ENCODE data around the gene KCP. TPM values are rescaled to one million over a fixed set of nuclear protein-coding genes. Genes with fewer than 3 reads are reported as not detected.

The KCP gene
- polyA plus RNA-seq, 1 donor from 2014 or later: 0.31 TPM

DNA sequence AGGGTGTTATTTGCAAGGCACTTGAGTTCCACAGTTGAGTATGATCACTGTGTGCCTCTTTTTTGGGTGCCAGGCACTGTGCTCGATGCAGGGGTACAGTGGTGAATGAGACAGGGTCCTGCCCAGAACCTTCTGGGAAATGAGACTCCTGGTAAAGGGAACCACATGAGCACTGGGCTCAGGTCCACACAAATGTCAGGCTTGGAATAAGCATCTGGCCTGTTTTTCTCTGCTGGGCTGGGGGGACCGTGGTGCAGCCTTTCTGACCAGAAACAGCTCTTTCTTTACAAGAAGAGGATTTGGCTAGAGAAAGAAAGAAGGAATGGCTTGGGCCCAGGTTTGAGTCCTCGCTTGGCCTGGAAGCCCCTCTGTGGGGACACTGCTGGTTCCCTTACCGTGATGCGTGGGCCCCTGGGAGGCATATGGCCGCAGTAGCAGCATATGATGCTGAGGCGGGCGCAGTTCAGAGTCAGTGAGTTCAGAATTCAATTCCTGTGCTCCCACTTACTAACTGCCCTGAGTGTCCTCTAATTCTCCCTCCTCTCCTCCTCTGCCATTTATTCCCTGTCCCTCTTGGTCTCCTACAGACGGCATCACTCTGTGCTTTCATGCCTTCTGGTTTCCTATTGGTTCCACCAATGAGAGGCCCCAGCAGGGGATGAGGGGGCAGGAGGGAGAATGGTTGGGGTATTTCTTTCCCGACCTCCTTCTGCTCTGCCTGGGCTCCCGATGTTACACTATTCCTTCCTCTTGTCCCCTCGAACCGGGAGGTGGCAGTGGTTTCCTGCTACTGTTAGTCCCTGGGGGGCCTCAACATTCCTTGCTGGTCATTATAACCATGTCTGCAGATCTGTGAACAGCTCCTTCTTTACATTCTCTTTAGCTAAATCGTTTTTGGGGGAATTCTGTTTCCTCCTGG is 9.6 kb upstream of the KCP start:
- Histone ChIP-seq H3K9me3 (ENCODE audit: low read length) (no peaks in the 10 kb centered on the region), H3K79me2 (replicated peaks; ENCODE audit: insufficient read depth, low read length) (no peaks in the 10 kb centered on the region), H3F3A (ENCODE audit: insufficient read depth, low read length, poor library complexity, severe bottlenecking) (no peaks in the 10 kb centered on the region), H3K9me2 (ENCODE audit: insufficient read depth, low read length) (no peaks in the 10 kb centered on the region), H3K4me3 (ENCODE audit: low read length) (no peak overlapping the region), H3K4me2 (ENCODE audit: low read length) (no peak overlapping the region), H3K36me3 (ENCODE audit: insufficient read depth, low read length) (no peaks in the 10 kb centered on the region), H2AFZ (ENCODE audit: low read depth, low read length) (no peak overlapping the region), H3K9ac (ENCODE audit: low read length) (no peak overlapping the region), H3K27me3 (ENCODE audit: insufficient read depth, low read depth, low read length) (peaks cover 19% of the 10 kb centered on the region), H4K20me1 (ENCODE audit: insufficient read depth) (no peaks in the 10 kb centered on the region), H3K27ac (ENCODE audit: low read length) (no peak overlapping the region)
- TF ChIP-seq, protein P1, sequence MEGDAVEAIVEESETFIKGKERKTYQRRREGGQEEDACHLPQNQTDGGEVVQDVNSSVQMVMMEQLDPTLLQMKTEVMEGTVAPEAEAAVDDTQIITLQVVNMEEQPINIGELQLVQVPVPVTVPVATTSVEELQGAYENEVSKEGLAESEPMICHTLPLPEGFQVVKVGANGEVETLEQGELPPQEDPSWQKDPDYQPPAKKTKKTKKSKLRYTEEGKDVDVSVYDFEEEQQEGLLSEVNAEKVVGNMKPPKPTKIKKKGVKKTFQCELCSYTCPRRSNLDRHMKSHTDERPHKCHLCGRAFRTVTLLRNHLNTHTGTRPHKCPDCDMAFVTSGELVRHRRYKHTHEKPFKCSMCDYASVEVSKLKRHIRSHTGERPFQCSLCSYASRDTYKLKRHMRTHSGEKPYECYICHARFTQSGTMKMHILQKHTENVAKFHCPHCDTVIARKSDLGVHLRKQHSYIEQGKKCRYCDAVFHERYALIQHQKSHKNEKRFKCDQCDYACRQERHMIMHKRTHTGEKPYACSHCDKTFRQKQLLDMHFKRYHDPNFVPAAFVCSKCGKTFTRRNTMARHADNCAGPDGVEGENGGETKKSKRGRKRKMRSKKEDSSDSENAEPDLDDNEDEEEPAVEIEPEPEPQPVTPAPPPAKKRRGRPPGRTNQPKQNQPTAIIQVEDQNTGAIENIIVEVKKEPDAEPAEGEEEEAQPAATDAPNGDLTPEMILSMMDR (IDR thresholded peaks at IDR 0.05; ENCODE audit: poor library complexity, severe bottlenecking): no peak
- TF ChIP-seq EP300 (conservative IDR thresholded peaks at IDR 0.05; ENCODE audit: poor library complexity, severe bottlenecking) (no peak), TAF1 (IDR thresholded peaks at IDR 0.05; ENCODE audit: low read depth) (no peak), POLR2AphosphoS5 (IDR thresholded peaks at IDR 0.05) (no peak), RAD21 (conservative IDR thresholded peaks at IDR 0.05) (no peak), SMC3 (conservative IDR thresholded peaks at IDR 0.05; ENCODE audit: poor library complexity) (no peak), EZH2 (IDR thresholded peaks at IDR 0.05; ENCODE audit: borderline replicate concordance, insufficient read depth, low read length, poor library complexity, severe bottlenecking) (no peak), MXI1 (conservative IDR thresholded peaks at IDR 0.05; ENCODE audit: poor library complexity, severe bottlenecking) (no peak)
- TF ChIP-seq, protein P2, sequence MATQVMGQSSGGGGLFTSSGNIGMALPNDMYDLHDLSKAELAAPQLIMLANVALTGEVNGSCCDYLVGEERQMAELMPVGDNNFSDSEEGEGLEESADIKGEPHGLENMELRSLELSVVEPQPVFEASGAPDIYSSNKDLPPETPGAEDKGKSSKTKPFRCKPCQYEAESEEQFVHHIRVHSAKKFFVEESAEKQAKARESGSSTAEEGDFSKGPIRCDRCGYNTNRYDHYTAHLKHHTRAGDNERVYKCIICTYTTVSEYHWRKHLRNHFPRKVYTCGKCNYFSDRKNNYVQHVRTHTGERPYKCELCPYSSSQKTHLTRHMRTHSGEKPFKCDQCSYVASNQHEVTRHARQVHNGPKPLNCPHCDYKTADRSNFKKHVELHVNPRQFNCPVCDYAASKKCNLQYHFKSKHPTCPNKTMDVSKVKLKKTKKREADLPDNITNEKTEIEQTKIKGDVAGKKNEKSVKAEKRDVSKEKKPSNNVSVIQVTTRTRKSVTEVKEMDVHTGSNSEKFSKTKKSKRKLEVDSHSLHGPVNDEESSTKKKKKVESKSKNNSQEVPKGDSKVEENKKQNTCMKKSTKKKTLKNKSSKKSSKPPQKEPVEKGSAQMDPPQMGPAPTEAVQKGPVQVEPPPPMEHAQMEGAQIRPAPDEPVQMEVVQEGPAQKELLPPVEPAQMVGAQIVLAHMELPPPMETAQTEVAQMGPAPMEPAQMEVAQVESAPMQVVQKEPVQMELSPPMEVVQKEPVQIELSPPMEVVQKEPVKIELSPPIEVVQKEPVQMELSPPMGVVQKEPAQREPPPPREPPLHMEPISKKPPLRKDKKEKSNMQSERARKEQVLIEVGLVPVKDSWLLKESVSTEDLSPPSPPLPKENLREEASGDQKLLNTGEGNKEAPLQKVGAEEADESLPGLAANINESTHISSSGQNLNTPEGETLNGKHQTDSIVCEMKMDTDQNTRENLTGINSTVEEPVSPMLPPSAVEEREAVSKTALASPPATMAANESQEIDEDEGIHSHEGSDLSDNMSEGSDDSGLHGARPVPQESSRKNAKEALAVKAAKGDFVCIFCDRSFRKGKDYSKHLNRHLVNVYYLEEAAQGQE (IDR thresholded peaks at IDR 0.05; ENCODE audit: borderline replicate concordance): no peak

GRCh38 chr7:128919241-128919640 is 8.7 kb upstream of the KCP start:
- Histone ChIP-seq H3K27ac (ENCODE audit: low read length) (no peak overlapping the region), H3K9ac (ENCODE audit: low read length) (no peak overlapping the region), H3K4me3 (ENCODE audit: low read length) (no peak overlapping the region), H3K9me3 (ENCODE audit: low read length) (no peaks in the 10 kb centered on the region), H4K20me1 (ENCODE audit: insufficient read depth) (no peaks in the 10 kb centered on the region), H2AFZ (ENCODE audit: low read depth, low read length) (no peak overlapping the region), H3K9me2 (ENCODE audit: insufficient read depth, low read length) (no peaks in the 10 kb centered on the region), H3K79me2 (replicated peaks; ENCODE audit: insufficient read depth, low read length) (no peaks in the 10 kb centered on the region), H3K27me3 (ENCODE audit: insufficient read depth, low read depth, low read length) (peaks cover 26% of the 10 kb centered on the region), H3K4me2 (ENCODE audit: low read length) (no peak overlapping the region), H3F3A (ENCODE audit: insufficient read depth, low read length, poor library complexity, severe bottlenecking) (no peaks in the 10 kb centered on the region), H3K36me3 (ENCODE audit: insufficient read depth, low read length) (no peaks in the 10 kb centered on the region)
- TF ChIP-seq, protein P2 (IDR thresholded peaks at IDR 0.05; ENCODE audit: borderline replicate concordance): no peak
- TF ChIP-seq, protein P1 (IDR thresholded peaks at IDR 0.05; ENCODE audit: poor library complexity, severe bottlenecking): no peak
- TF ChIP-seq POLR2AphosphoS5 (IDR thresholded peaks at IDR 0.05) (no peak), SMC3 (conservative IDR thresholded peaks at IDR 0.05; ENCODE audit: poor library complexity) (no peak), TAF1 (IDR thresholded peaks at IDR 0.05; ENCODE audit: low read depth) (no peak), EZH2 (IDR thresholded peaks at IDR 0.05; ENCODE audit: borderline replicate concordance, insufficient read depth, low read length, poor library complexity, severe bottlenecking) (no peak), RAD21 (conservative IDR thresholded peaks at IDR 0.05) (no peak), EP300 (conservative IDR thresholded peaks at IDR 0.05; ENCODE audit: poor library complexity, severe bottlenecking) (no peak), MXI1 (conservative IDR thresholded peaks at IDR 0.05; ENCODE audit: poor library complexity, severe bottlenecking) (no peak)
